HepG2 (cell line): ENCODE data around the gene RAB3D. TPM values are rescaled to one million over a fixed set of nuclear protein-coding genes. Genes with fewer than 3 reads are reported as not detected.

Experiments used
- ARNT ChIP-seq: fragments of 450-650 bp; IDR thresholded peaks from 2 replicates; pipeline ENCODE4 v1.6.1; 2017
- CAMTA2 ChIP-seq: sonication (generic); formaldehyde crosslinking; IDR thresholded peaks from 2 replicates; pipeline ENCODE4 v1.4.0; 2020; ENCODE audit warnings: mild to moderate bottlenecking, missing genetic modification reagents, borderline replicate concordance
- CREBL2 ChIP-seq: sonication (generic); formaldehyde crosslinking; IDR thresholded peaks from 2 replicates; pipeline ENCODE4 v1.8.1; 2023; ENCODE audit warnings: missing genetic modification reagents, mild to moderate bottlenecking, borderline replicate concordance
- HMG20A ChIP-seq: IDR thresholded peaks from 2 replicates; pipeline ENCODE4 v1.6.1; 2016; ENCODE audit warnings: borderline replicate concordance
- HNF4G ChIP-seq, 2 experiments: sonication (generic) in 1 of 2; formaldehyde crosslinking in 1 of 2; IDR thresholded peaks; 2 replicates each; pipeline versions ENCODE4 v1.4.0 to v1.6.1; 2011 to 2020; ENCODE audit warnings: borderline replicate concordance in 2 of 2, low read depth in 2 of 2, mild to moderate bottlenecking in 2 of 2, low read length in 1 of 2, missing genetic modification reagents in 1 of 2, moderate library complexity in 1 of 2
- HNRNPUL1 ChIP-seq: fragments of 200-400 bp; formaldehyde crosslinking; IDR thresholded peaks from 2 replicates; pipeline ENCODE4 v1.6.1; 2017; ENCODE audit warnings: low read depth, mild to moderate bottlenecking, low read length, moderate library complexity
- KLF16 ChIP-seq, 2 experiments: sonication (generic) in 1 of 2; formaldehyde crosslinking in 1 of 2; IDR thresholded peaks; 2 replicates each; pipeline versions ENCODE4 v1.6.1 to v1.8.0; 2016 to 2023; ENCODE audit warnings: missing genetic modification reagents in 2 of 2, missing compliant biosample characterization in 1 of 2
- KMT2B ChIP-seq: IDR thresholded peaks from 2 replicates; pipeline ENCODE4 v1.6.1; 2016; ENCODE audit warnings: missing genetic modification reagents, missing compliant biosample characterization
- MTF1 ChIP-seq: sonication (generic); formaldehyde crosslinking; IDR thresholded peaks from 2 replicates; pipeline ENCODE4 v1.5.0; 2020; ENCODE audit warnings: missing genetic modification reagents
- MTF2 ChIP-seq: sonication (generic); formaldehyde crosslinking; IDR thresholded peaks from 2 replicates; pipeline ENCODE4 v1.5.0; 2020; ENCODE audit warnings: missing genetic modification reagents, borderline replicate concordance
- MZF1 ChIP-seq: sonication (generic); formaldehyde crosslinking; IDR thresholded peaks from 2 replicates; pipeline ENCODE4 v1.8.1; 2023; ENCODE audit warnings: mild to moderate bottlenecking, missing genetic modification reagents, borderline replicate concordance
- REXO4 ChIP-seq: sonication (generic); formaldehyde crosslinking; IDR thresholded peaks from 2 replicates; pipeline ENCODE4 v1.8.0; 2022; ENCODE audit warnings: missing genetic modification reagents, mild to moderate bottlenecking, borderline replicate concordance
- TBP ChIP-seq: sonication (generic); formaldehyde crosslinking; IDR thresholded peaks from 2 replicates; pipeline ENCODE4 v1.5.0; 2020; ENCODE audit warnings: missing genetic modification reagents
- TFE3 ChIP-seq: IDR thresholded peaks from 2 replicates; pipeline ENCODE4 v1.6.1; 2016
- TIGD3 ChIP-seq: sonication (generic); formaldehyde crosslinking; IDR thresholded peaks from 2 replicates; pipeline ENCODE4 v1.5.1; 2020; ENCODE audit warnings: mild to moderate bottlenecking, missing genetic modification reagents, borderline replicate concordance
- XRCC5 ChIP-seq: fragments of 200-400 bp; formaldehyde crosslinking; optimal IDR thresholded peaks from 2 replicates; pipeline ENCODE3; 2017; ENCODE audit warnings: mild to moderate bottlenecking, low read length
- ZHX1 ChIP-seq: sonication (generic); formaldehyde crosslinking; IDR thresholded peaks from 2 replicates; pipeline ENCODE4 v1.8.1; 2022; ENCODE audit warnings: low read depth, mild to moderate bottlenecking, missing genetic modification reagents
- ZNF33A ChIP-seq: sonication (generic); formaldehyde crosslinking; IDR thresholded peaks from 2 replicates; pipeline ENCODE4 v1.5.1; 2020; ENCODE audit warnings: missing genetic modification reagents, mild to moderate bottlenecking, moderate library complexity, borderline replicate concordance
- ZNF362 ChIP-seq: sonication (generic); formaldehyde crosslinking; IDR thresholded peaks from 2 replicates; pipeline ENCODE4 v1.4.0; 2020; ENCODE audit warnings: missing genetic modification reagents, mild to moderate bottlenecking, borderline replicate concordance
- ZNF660 ChIP-seq: sonication (generic); formaldehyde crosslinking; IDR thresholded peaks from 2 replicates; pipeline ENCODE4 v1.5.1; 2020; ENCODE audit warnings: mild to moderate bottlenecking, low read depth, missing genetic modification reagents, borderline replicate concordance
- ZNF878 ChIP-seq: sonication (generic); formaldehyde crosslinking; IDR thresholded peaks from 2 replicates; pipeline ENCODE4 v1.8.1; 2023; ENCODE audit warnings: mild to moderate bottlenecking, missing genetic modification reagents, moderate library complexity
- ZSCAN31 ChIP-seq: sonication (generic); formaldehyde crosslinking; IDR thresholded peaks from 2 replicates; pipeline ENCODE4 v1.5.0; 2020; ENCODE audit warnings: low read depth, mild to moderate bottlenecking, missing genetic modification reagents
- polyA plus RNA-seq, 8 experiments: library from polyadenylated mRNA; depleted of rRNA in 3 of 8; stranded (reverse) in 7 of 8; unstranded in 1 of 8; fragments of >200 nt; fragmentation: Illumina TruSeq in 4 of 8; extraction: Trizol in 4 of 8; gene quantifications; 2 replicates each; pipeline versions ENCODE4 v1.2.1 to v1.2.3, GENCODE V29; 2011 to 2016; ENCODE audit warnings: low read depth in 4 of 8, missing spikeins in 1 of 8, mixed read lengths in 1 of 8; ENCODE audit not compliant: insufficient read depth in 1 of 8
- total RNA-seq, 5 experiments: library from RNA; depleted of rRNA; stranded (reverse); fragments of >200 nt; fragmentation: Illumina TruSeq; extraction: Trizol; gene quantifications; 2 replicates each; pipeline ENCODE4 v1.2.3, GENCODE V29; 2016; ENCODE audit warnings: low read depth in 1 of 5

Gene RAB3D
- total and polyA plus RNA-seq, 2 of the 13 experiments (the other 11 are each of a cell fraction or from before 2014, with no cell fraction given): 2.0 to 16.1 TPM

- TF ChIP-seq TFE3 (CRISPR knock-in tag) (peak; percentile 72), CREBL2 (CRISPR knock-in tag) (peak; percentile 59; the same call in 1 of the 2 replicates), XRCC5 (peak; percentile 64), MTF1 (CRISPR knock-in tag) (no peak), KMT2B (CRISPR knock-in tag) (peak; percentile 75; the same call in 1 of the 2 replicates), CAMTA2 (CRISPR knock-in tag) (no peak), REXO4 (CRISPR knock-in tag) (no peak), TBP (no peak), KLF16 (CRISPR knock-in tag; IDR thresholded peaks at IDR 0.05) (peak in 1 of 2 experiments; percentile 87; a peak in 2 of 4 replicates), ZNF33A (CRISPR knock-in tag) (0 out of 2 replicates have a peak, but pooled peaks have one; percentile 78), HNF4G (IDR thresholded peaks at IDR 0.05; ENCODE audit: borderline replicate concordance, low read depth, low read length) (no peak), HNF4G (CRISPR knock-in tag; IDR thresholded peaks at IDR 0.05; ENCODE audit: borderline replicate concordance, low read depth) (no peak), TIGD3 (CRISPR knock-in tag) (no peak), ZNF878 (CRISPR knock-in tag) (no peak), HNRNPUL1 (no peak), HMG20A (CRISPR knock-in tag) (no peak), ZNF362 (CRISPR knock-in tag) (no peak), MZF1 (CRISPR knock-in tag) (no peak), MTF2 (CRISPR knock-in tag) (no peak), ZSCAN31 (CRISPR knock-in tag) (peak; percentile 69; the same call in 1 of the 2 replicates), ARNT (no peak), ZNF660 (CRISPR knock-in tag) (no peak), ZHX1 (no peak)
These were observed 35.1 kb upstream of the RAB3D start, which contains the start of gene SWSAP1 (continued) for GRCh38 chr19:11374433-11375142.
